Measurements from ENCODE around the gene WFIKKN1.

DNA sequence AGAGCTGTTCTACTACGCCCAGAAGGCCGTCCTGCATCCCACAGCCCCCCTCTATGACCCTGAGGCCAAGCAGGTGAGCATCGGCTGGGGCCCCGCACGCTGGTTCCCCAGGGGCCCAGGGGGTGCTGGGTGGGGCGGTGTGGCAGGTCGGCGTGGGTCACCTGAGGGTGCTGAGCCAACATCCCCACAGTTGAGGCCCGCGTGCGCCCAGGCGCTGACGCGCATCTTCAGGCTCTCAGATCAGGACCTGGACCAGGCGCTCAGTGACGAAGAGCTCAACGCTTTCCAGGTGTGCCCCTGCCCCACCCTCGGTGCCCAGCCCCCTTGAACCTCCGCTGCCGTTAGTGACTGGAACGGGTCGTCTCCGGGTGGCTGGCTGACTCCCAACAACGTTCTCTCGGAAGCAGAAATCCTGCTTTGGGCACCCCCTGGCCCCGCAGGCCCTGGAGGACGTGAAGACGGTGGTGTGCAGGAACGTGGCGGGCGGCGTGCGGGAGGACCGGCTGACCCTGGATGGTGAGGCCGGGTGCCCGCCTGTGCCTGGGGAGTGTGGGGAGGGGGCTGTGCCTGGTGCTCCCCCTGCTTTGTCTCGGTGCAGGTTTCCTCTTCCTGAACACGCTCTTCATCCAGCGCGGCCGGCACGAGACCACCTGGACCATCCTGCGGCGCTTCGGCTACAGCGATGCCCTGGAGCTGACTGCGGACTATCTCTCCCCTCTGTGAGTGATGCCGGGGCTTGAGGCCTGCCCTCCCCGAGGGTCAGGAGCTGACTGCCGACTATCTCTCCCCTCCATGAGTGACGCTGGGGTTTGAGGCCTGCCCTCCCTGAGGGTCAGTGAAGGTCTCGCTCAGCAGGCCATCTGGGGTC, 39.9 kb downstream of the WFIKKN1 start:
- TF ChIP-seq POLR2A (IDR thresholded peaks at IDR 0.05; ENCODE audit: low read length): no peak
- no peak for TF ChIP-seq GATA1 (IDR thresholded peaks at IDR 0.05; ENCODE audit: low read depth, low read length)
